HUES6 (cell line): ENCODE data around the gene SLC16A11.
A peak's percentile ranks its signal among the peaks of the same experiment; 100 is the strongest.

Source experiments
- H3K27ac ChIP-seq: 2 replicates; pipeline ENCODE4 v1.7.0; 2013; ENCODE audit warnings: low read depth, mild to moderate bottlenecking, low read length, inconsistent platforms
- H3K27me3 ChIP-seq: 2 replicates; pipeline ENCODE4 v1.6.1; 2013; ENCODE audit warnings: low read length; ENCODE audit not compliant: control insufficient read depth, insufficient read depth
- H3K36me3 ChIP-seq: 2 replicates; pipeline ENCODE4 v1.6.1; 2013; ENCODE audit warnings: low read length; ENCODE audit not compliant: control insufficient read depth, insufficient read depth
- H3K4me1 ChIP-seq: 2 replicates; pipeline ENCODE4 v1.6.1; 2013; ENCODE audit warnings: low read length; ENCODE audit not compliant: control insufficient read depth, insufficient read depth
- H3K4me3 ChIP-seq: 2 replicates; pipeline ENCODE4 v1.5.1; 2013; ENCODE audit warnings: low read depth, low read length
- H3K9ac ChIP-seq: one replicate; pipeline ENCODE4 v1.6.1; 2013; ENCODE audit warnings: mild to moderate bottlenecking, low read length
- H3K9me3 ChIP-seq: 2 replicates; pipeline ENCODE4 v1.6.1; 2013; ENCODE audit warnings: low read depth, low read length; ENCODE audit not compliant: control insufficient read depth, insufficient read depth

The SLC16A11 gene

GRCh38 chr17:7023576-7024401, 20.1 kb downstream of the SLC16A11 start:
- Histone ChIP-seq H3K27ac (no peak overlapping the region), H3K9ac (peak overlapping the region; percentile 48), H3K4me3 (peak overlapping the region; percentile 62)

DNA sequence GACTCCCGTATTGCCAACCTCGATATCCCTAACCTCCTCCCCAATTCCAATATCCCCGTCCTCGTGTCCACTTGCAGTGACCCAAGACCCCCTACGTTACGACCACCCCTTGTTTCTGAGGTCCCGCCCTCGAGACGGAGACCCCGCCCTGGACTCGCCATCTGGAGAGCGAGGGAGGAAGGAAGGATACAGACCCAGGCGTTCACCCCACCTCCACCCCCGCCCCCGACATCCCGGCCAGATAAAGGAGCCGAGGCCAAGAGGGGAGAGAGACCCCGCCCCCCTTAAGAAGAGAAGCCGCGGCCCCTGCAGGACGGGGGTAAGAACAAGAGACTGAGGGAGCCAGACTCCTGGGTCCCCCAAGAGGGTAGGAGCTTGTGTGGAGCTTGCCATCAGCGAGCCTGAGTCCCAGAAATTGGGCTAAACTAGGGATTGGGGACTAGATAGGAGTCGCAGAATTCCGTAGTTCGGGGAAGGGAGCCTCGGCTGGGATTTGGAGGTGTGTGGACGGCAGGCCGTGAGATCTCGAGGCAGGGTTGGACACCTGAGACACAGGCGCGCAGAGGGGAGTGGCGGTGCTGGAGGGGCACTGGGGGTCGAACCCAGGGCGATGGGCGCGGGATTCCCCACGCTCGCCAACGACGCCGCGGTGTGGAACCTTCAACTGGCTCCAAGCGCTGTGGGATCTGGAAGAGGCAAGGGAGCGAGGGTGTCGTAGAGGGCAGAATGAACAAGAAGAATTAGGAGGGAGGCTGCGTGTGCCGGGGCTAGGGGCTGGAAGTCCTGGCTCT, 20.9 kb downstream of the SLC16A11 start, which contains the start of gene BCL6B:
Gene BCL6B, plus strand, starts transcription at position 270 of the 791 bp plus-strand sequence. CDS start 622 bp downstream, outside the sequence.
- Histone ChIP-seq H3K27ac (no peak within 1 kb of the TSS), H3K36me3 (peaks cover 4% of the 10 kb centered on the region; the same call in 1 of the 2 replicates), H3K27me3 (peaks cover 40% of the 10 kb centered on the region), H3K9ac (peak within 1 kb of the TSS; percentile 48), H3K4me3 (peak within 1 kb of the TSS; percentile 62), H3K4me1 (peaks cover 22% of the 10 kb centered on the region), H3K9me3 (no peaks in the 10 kb centered on the region)

More at GRCh38 chr17:7023576-7024401, 20.1 kb downstream of the SLC16A11 start:
- no peaks in the 10 kb centered on the region for H3K9me3 ChIP-seq
- H3K4me1 ChIP-seq: peaks cover 18% of the 10 kb centered on the region
- peaks cover 4% of the 10 kb centered on the region; the same call in 1 of the 2 replicates for H3K36me3 ChIP-seq
- peaks cover 40% of the 10 kb centered on the region for H3K27me3 ChIP-seq

DNA sequence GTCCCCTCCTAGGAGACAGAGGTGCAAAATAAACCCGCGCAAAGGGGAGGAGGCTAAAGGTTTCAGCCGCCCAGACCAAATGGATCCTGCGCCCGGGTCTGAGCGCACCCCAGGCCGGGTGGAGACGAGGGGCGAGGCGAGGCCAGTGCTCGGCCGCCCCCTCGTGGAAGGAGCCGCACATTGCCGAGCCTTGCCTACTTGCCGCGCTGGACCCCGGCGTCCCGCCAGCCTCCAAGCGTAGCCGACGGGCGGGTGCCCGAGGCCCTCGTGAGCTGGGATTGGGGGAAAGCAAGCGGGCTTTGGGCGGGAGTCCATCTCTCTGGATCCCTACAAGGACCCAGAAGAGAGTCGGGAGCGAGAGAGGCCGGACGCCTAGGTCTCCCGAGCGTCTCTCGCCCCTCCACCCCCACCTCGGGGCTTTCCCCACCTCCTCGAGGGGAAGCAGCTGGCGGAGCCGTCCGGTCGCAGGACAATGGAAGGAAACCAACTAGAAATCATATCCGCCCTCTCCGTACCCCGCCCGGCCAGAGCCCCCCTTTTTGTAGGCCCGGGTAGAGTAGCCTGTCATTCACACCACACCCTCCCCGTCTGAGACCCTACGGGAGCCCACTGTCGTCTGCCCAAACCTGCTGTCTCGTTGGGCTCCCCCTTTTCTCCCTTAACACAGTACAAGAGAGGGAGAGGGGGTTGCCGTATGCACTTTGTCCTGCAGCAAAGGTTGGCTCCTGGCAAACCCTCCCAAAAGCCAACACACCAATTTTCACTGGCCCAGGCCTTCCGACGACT, 21.7 kb downstream of the SLC16A11 start:
- Histone ChIP-seq H3K4me3 (peak overlapping the region; percentile 62), H3K27ac (no peak overlapping the region), H3K9ac (peak overlapping the region; percentile 40), H3K36me3 (peaks cover 6% of the 10 kb centered on the region), H3K9me3 (no peaks in the 10 kb centered on the region), H3K4me1 (peaks cover 22% of the 10 kb centered on the region), H3K27me3 (peaks cover 40% of the 10 kb centered on the region)

- peaks cover 40% of the 10 kb centered on the region for H3K27me3 ChIP-seq
- peaks cover 10% of the 10 kb centered on the region for H3K36me3 ChIP-seq
- H3K4me3 ChIP-seq: peak overlapping the region; percentile 62
- H3K9ac ChIP-seq: no peak overlapping the region
- peaks cover 22% of the 10 kb centered on the region for H3K4me1 ChIP-seq
- no peaks in the 10 kb centered on the region for H3K9me3 ChIP-seq
- no peak overlapping the region for H3K27ac ChIP-seq
Measured at GRCh38 chr17:7020894-7021664, 22.8 kb downstream of the SLC16A11 start.

DNA sequence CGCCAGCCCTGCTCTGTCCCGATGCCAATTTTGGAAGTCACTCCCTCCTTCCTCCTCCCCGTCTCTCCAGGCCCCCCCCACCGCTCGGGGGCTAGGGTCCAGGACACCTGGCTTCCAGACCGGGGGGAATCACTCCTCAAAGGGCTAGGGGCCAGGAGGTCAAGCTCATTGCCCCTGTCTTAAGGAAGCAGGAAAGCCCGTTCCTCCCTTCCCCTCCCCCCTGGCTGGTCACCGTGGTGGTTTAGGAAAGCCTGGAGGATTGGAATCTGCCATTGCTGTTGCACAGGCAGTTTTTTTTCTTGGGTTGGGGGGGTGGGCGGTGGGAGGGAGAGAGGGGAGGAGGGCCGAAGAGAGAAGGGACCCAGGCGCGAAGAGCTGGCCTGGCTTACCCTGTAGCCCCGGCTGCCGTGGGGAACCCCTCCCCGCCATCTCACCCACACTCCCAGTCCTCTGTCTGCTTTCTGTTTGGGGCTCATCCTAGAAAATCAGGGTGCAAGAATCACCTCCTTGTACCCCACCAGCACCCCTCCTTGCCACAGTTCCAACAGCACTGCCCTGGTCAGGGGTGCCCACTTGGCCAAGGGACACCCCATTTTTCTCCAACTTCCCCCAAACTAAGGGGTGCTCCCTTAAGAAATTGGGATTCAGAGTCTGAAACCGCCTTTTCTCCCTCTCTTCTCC, 23.9 kb downstream of the SLC16A11 start:
- Histone ChIP-seq H3K9me3 (no peaks in the 10 kb centered on the region), H3K4me1 (peaks cover 22% of the 10 kb centered on the region), H3K27ac (peak overlapping the region; percentile 81; the same call in 1 of the 2 replicates), H3K4me3 (peak overlapping the region; percentile 59), H3K9ac (peak overlapping the region; percentile 72), H3K36me3 (peaks cover 10% of the 10 kb centered on the region), H3K27me3 (peaks cover 40% of the 10 kb centered on the region)

DNA sequence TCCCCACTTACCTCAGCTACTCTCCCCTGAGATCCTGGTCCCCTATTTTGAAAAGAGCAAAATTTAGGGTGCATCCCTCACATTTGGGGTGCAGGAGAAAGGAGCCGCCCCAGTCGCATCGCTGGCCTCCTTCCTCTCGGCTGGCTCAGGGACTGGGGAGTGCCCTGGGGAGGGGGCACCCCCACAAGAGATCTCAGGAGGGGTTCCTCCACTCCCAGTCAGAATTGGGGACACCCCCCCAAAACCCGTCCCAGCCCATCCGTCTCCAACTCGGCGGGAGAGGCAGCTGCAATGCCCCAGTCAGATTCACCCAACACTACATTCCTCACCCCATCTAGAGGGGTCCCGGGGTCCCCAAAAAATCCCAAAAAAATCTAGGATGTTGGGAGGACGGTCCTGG, 24.5 kb downstream of the SLC16A11 start:
- no peaks in the 10 kb centered on the region for H3K9me3 ChIP-seq
- H3K27me3 ChIP-seq: peaks cover 35% of the 10 kb centered on the region
- peaks cover 22% of the 10 kb centered on the region for H3K4me1 ChIP-seq
- peak overlapping the region; percentile 72 for H3K9ac ChIP-seq
- peaks cover 10% of the 10 kb centered on the region for H3K36me3 ChIP-seq
- H3K27ac ChIP-seq: peak overlapping the region; percentile 81; the same call in 1 of the 2 replicates
- peak overlapping the region; percentile 59 for H3K4me3 ChIP-seq

GRCh38 chr17:7018331-7018964, 25.4 kb downstream of the SLC16A11 start:
- H3K9me3 ChIP-seq: no peaks in the 10 kb centered on the region
- H3K27ac ChIP-seq: no peak overlapping the region
- peaks cover 26% of the 10 kb centered on the region for H3K4me1 ChIP-seq
- peaks cover 31% of the 10 kb centered on the region for H3K27me3 ChIP-seq
- H3K4me3 ChIP-seq: no peak overlapping the region
- peaks cover 10% of the 10 kb centered on the region for H3K36me3 ChIP-seq
- no peak overlapping the region for H3K9ac ChIP-seq

GRCh38 chr17:7017827-7018200, 26.1 kb downstream of the SLC16A11 start:
- peaks cover 26% of the 10 kb centered on the region for H3K4me1 ChIP-seq
- H3K9me3 ChIP-seq: no peaks in the 10 kb centered on the region
- H3K4me3 ChIP-seq: no peak overlapping the region
- H3K27me3 ChIP-seq: peaks cover 25% of the 10 kb centered on the region
- no peak overlapping the region for H3K9ac ChIP-seq
- no peak overlapping the region for H3K27ac ChIP-seq
- peaks cover 10% of the 10 kb centered on the region for H3K36me3 ChIP-seq

DNA sequence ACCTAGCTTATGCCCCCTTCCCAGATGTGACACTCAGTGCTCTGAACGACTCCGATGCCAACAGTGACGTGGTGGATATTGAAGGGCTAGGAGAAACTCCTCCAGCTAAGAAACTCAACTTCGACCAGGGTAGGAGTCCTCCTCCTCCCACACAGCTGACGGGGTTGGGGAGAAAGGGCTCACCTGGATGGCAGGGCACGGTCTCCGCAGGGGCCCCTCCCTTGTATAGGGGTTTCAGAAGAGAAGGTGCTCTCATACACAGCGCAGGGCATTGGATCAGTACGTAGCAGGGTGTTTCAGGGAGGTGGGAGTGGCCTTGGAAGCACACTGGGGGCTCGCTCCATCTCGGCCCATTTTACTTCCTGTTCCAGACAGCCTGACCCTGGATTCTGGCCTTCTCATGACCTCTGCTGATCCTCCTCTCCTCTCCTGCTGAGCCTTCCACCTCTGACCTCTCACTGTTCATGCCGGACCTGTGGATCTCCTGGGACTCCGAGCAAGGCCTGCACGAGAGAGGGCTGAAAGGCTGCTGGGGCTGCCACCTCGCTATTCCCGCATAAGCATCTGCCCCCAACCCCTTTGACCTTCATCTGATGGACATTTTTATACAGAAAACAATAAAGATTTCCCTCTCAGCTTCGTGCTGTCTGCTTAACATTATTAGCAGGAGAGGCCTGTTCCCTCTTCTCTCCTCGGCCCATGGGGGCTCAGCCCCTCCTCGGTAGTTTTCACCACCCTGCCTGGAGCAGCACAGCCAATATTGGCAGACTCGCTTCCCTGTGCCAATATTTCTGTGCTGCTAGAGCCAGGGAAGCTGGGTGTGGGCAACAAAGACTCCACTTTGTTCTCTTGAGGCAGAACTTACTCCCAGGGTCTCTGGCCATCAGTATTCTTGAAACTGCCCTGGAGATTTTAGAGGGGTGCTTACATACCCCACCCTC, 26.7 kb downstream of the SLC16A11 start:
- Histone ChIP-seq H3K9ac (no peak overlapping the region), H3K27me3 (peaks cover 18% of the 10 kb centered on the region), H3K36me3 (peaks cover 10% of the 10 kb centered on the region), H3K27ac (no peak overlapping the region), H3K4me1 (peaks cover 26% of the 10 kb centered on the region), H3K9me3 (no peaks in the 10 kb centered on the region), H3K4me3 (no peak overlapping the region)
